Ectodermal cell (in vitro differentiated cells): Measurements from ENCODE around the gene SH3PXD2B.

ENCODE experiments used
- H3K27ac ChIP-seq: 2 replicates; pipeline ENCODE4 v1.7.0; 2013; ENCODE audit warnings: mild to moderate bottlenecking, low read depth, low read length; ENCODE audit not compliant: insufficient read depth, poor library complexity, severe bottlenecking
- H3K27me3 ChIP-seq: 2 replicates; pipeline ENCODE4 v1.7.0; 2013; ENCODE audit warnings: mild to moderate bottlenecking, low read length; ENCODE audit not compliant: insufficient read depth, control insufficient read depth, poor library complexity, severe bottlenecking
- H3K36me3 ChIP-seq: one replicate; pipeline ENCODE4 v1.7.0; 2013; ENCODE audit warnings: low read length; ENCODE audit not compliant: control insufficient read depth, insufficient read depth
- H3K4me1 ChIP-seq: one replicate; pipeline ENCODE4 v1.7.0; 2013; ENCODE audit warnings: low read length; ENCODE audit not compliant: control insufficient read depth, insufficient read depth
- H3K4me3 ChIP-seq: 2 replicates; pipeline ENCODE4 v1.7.0; 2013; ENCODE audit warnings: low read depth, low read length, control low read depth; ENCODE audit not compliant: insufficient read depth
- H3K9me3 ChIP-seq: 2 replicates; pipeline ENCODE4 v1.7.0; 2013; ENCODE audit warnings: mild to moderate bottlenecking, low read length, moderate library complexity; ENCODE audit not compliant: control insufficient read depth
- WGBS, 2 experiments: methylation state at CpG; one replicate each; pipeline ENCODE4 v1.1.7; 2013; ENCODE audit warnings: missing lambda C conversion rate in 2 of 2; 5-methylcytosine and 5-hydroxymethylcytosine counted together

SH3PXD2B gene

GRCh38 chr5:172436879-172437369 lies 17.4 kb downstream of the SH3PXD2B start:
- Histone ChIP-seq H3K36me3 (no peaks in the 10 kb centered on the region), H3K9me3 (no peaks in the 10 kb centered on the region), H3K27me3 (no peaks in the 10 kb centered on the region), H3K4me1 (peaks cover 6% of the 10 kb centered on the region), H3K27ac (no peak overlapping the region), H3K4me3 (no peak overlapping the region)
- 85 to 91% methylated on average over 9 of the region's 9 CpGs for WGBS, 2 experiments

- H3K4me1 ChIP-seq: peaks cover 6% of the 10 kb centered on the region
- no peak overlapping the region for H3K4me3 ChIP-seq
- H3K36me3 ChIP-seq: no peaks in the 10 kb centered on the region
- 92 to 93% methylated on average over 12 of the region's 12 CpGs for WGBS, 2 experiments
- no peaks in the 10 kb centered on the region for H3K9me3 ChIP-seq
- H3K27ac ChIP-seq: no peak overlapping the region
- no peaks in the 10 kb centered on the region for H3K27me3 ChIP-seq
These were observed 18.0 kb downstream of the SH3PXD2B start for GRCh38 chr5:172436078-172436878.

GRCh38 chr5:172435362-172436077 lies 18.8 kb downstream of the SH3PXD2B start:
- no peaks in the 10 kb centered on the region for H3K36me3 ChIP-seq
- WGBS, 2 experiments: 81 to 88% methylated on average over 8 of the region's 8 CpGs

GRCh38 chr5:172434251-172434650 lies 20.1 kb downstream of the SH3PXD2B start:
- H3K9me3 ChIP-seq: no peaks in the 10 kb centered on the region
- 86% methylated on average over 7 of the region's 7 CpGs for WGBS, 2 experiments
- H3K4me1 ChIP-seq: peaks cover 6% of the 10 kb centered on the region
- H3K36me3 ChIP-seq: no peaks in the 10 kb centered on the region
- H3K27me3 ChIP-seq: no peaks in the 10 kb centered on the region
- H3K27ac ChIP-seq: no peak overlapping the region
- no peak overlapping the region for H3K4me3 ChIP-seq

More at GRCh38 chr5:172435362-172436077, 18.8 kb downstream of the SH3PXD2B start:
- Histone ChIP-seq H3K4me1 (peaks cover 6% of the 10 kb centered on the region), H3K9me3 (no peaks in the 10 kb centered on the region), H3K27ac (no peak overlapping the region), H3K4me3 (no peak overlapping the region), H3K27me3 (no peaks in the 10 kb centered on the region)

GRCh38 chr5:172433513-172433912 lies 20.8 kb downstream of the SH3PXD2B start:
- no peaks in the 10 kb centered on the region for H3K36me3 ChIP-seq
- H3K27ac ChIP-seq: no peak overlapping the region
- no peak overlapping the region for H3K4me3 ChIP-seq
- no peaks in the 10 kb centered on the region for H3K27me3 ChIP-seq
- H3K4me1 ChIP-seq: peaks cover 6% of the 10 kb centered on the region
- H3K9me3 ChIP-seq: no peaks in the 10 kb centered on the region
- 97% methylated on average over 7 of the region's 7 CpGs for WGBS, 2 experiments

- Histone ChIP-seq H3K27me3 (no peaks in the 10 kb centered on the region), H3K36me3 (no peaks in the 10 kb centered on the region), H3K9me3 (no peaks in the 10 kb centered on the region), H3K4me1 (peaks cover 6% of the 10 kb centered on the region), H3K27ac (no peak overlapping the region), H3K4me3 (no peak overlapping the region)
- 83 to 94% methylated on average over 2 of the region's 3 CpGs for WGBS, 2 experiments
These were observed 21.3 kb downstream of the SH3PXD2B start for GRCh38 chr5:172433071-172433470.

- Histone ChIP-seq H3K4me1 (peaks cover 10% of the 10 kb centered on the region), H3K27ac (no peak overlapping the region), H3K4me3 (no peak overlapping the region), H3K9me3 (no peaks in the 10 kb centered on the region), H3K36me3 (no peaks in the 10 kb centered on the region), H3K27me3 (no peaks in the 10 kb centered on the region)
- WGBS, 2 experiments: 96 to 97% methylated on average over 2 of the region's 2 CpGs
These were observed 24.0 kb downstream of the SH3PXD2B start for GRCh38 chr5:172430354-172430753.

- Histone ChIP-seq H3K36me3 (no peaks in the 10 kb centered on the region), H3K4me1 (peaks cover 4% of the 10 kb centered on the region), H3K9me3 (no peaks in the 10 kb centered on the region), H3K27me3 (no peaks in the 10 kb centered on the region), H3K27ac (no peak overlapping the region), H3K4me3 (no peak overlapping the region)
- 88 to 92% methylated on average over 8 of the region's 8 CpGs for WGBS, 2 experiments
These were observed 25.0 kb downstream of the SH3PXD2B start for GRCh38 chr5:172429201-172429940.

- WGBS, 2 experiments: 95% methylated on average over 12 of the region's 12 CpGs
- Histone ChIP-seq H3K4me1 (peaks cover 4% of the 10 kb centered on the region), H3K27ac (no peak overlapping the region), H3K4me3 (no peak overlapping the region), H3K36me3 (no peaks in the 10 kb centered on the region), H3K27me3 (no peaks in the 10 kb centered on the region), H3K9me3 (no peaks in the 10 kb centered on the region)
These were observed 25.8 kb downstream of the SH3PXD2B start for GRCh38 chr5:172428224-172429166.
